ENCODE data around the gene UPK3A.

- TF ChIP-seq CTCF (IDR thresholded peaks at IDR 0.05) (no peak), POLR2A (IDR thresholded peaks at IDR 0.05) (no peak)
Observed at GRCh38 chr22:45308957-45309421, 24.2 kb downstream of the UPK3A start.

Measured in adrenal gland (tissue), 5 donors.